Sigmoid colon (tissue), 4 donors: ENCODE measurements around the gene XAGE1B.
"Not testable (repeated sequence)": the region's sequence is repeated elsewhere in the genome, so short reads cannot be mapped to it uniquely, and the experiment has no call there.

Experiments
- POLR2AphosphoS5 ChIP-seq, 4 donors: sonication (generic); formaldehyde crosslinking; IDR thresholded peaks; one replicate each; pipeline ENCODE4 v1.6.1; 2017; ENCODE audit warnings: antibody characterized with exemption in 4 of 4
- TF ChIP-seq, protein P1 (sequence below), 4 experiments: fragments of 450-650 bp in 3 of 4; fragments of 200-600 bp in 1 of 4; IDR thresholded peaks; one replicate each; pipeline ENCODE4 v1.5.1; 2016 to 2019; ENCODE audit warnings: antibody characterized with exemption in 4 of 4, mild to moderate bottlenecking in 3 of 4, moderate library complexity in 2 of 4

DNA sequence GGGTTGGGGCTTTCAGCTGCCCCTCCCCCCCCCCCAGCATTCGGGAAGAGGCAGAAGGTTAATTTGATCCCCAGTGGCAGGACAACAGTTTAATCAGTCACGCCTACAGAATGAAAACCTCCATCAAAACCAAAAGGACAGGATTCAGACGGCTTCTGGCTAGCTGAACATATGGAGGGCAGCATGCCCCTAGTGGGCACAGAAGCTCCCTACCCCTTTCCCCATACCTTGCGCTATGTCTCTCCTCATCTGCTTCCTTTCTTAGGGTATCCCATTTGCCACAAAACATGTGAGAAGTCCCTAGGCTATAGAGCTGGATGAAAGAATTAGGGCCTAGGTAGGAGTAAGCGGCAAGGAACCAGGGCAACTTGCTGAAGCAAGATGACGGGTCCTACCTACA, 15.5 kb downstream of the XAGE1B start:
- not testable (repeated sequence) for TF ChIP-seq POLR2AphosphoS5 (IDR thresholded peaks at IDR 0.05)
- TF ChIP-seq, protein P1, sequence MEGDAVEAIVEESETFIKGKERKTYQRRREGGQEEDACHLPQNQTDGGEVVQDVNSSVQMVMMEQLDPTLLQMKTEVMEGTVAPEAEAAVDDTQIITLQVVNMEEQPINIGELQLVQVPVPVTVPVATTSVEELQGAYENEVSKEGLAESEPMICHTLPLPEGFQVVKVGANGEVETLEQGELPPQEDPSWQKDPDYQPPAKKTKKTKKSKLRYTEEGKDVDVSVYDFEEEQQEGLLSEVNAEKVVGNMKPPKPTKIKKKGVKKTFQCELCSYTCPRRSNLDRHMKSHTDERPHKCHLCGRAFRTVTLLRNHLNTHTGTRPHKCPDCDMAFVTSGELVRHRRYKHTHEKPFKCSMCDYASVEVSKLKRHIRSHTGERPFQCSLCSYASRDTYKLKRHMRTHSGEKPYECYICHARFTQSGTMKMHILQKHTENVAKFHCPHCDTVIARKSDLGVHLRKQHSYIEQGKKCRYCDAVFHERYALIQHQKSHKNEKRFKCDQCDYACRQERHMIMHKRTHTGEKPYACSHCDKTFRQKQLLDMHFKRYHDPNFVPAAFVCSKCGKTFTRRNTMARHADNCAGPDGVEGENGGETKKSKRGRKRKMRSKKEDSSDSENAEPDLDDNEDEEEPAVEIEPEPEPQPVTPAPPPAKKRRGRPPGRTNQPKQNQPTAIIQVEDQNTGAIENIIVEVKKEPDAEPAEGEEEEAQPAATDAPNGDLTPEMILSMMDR (IDR thresholded peaks at IDR 0.05): not testable (repeated sequence)
